ENCODE data around the gene LCOR. TPM values are rescaled to one million over a fixed set of nuclear protein-coding genes. Genes with fewer than 3 reads are reported as not detected.

Gene LCOR
- total and polyA plus RNA-seq, 2 of the 4 experiments (the other 2 are of a cell fraction) = 3.7 to 36.9 TPM

DNA sequence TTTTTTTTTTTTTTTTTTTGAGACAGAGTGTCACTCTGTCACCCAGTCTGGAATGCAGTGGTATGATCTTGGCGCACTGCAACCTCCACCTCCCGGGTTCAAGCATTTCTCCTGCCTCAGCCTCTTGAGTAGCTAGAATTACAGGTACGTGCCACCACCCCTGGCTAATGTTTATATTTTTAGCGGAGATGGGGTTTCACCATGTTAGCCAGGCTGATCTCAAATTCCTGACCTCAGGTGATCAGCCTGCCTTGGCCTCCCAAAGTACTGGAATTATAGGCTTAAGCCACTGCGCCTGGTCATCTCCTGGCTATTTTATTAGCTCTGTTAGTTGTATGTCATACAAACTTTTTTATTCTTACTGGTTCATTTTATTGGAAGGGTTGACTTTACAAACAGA lies 103.0 kb downstream of the LCOR start:
- no TSS peak for BruUV-seq (replicated peaks)
- CTCF ChIA-PET = no interaction called here
- Histone ChIP-seq H3K79me1 (ENCODE audit: low read depth in 1 of 2, low read length in 2 of 2) (peaks cover 27 to 39% of the 10 kb centered on the region in 2 experiments), H3K4me1 (ENCODE audit: control insufficient read depth, insufficient read depth, low read length) (no peaks in the 10 kb centered on the region), H3K23ac (ENCODE audit: low read depth, low read length) (no peak overlapping the region), H2AK9ac (replicated peaks; ENCODE audit: low read depth, low read length, poor library complexity) (no peak overlapping the region), H3K9ac (ENCODE audit: low read depth, low read length) (no peak overlapping the region), H2AFZ (replicated peaks; ENCODE audit: low read length, poor library complexity) (no peak overlapping the region), H2AK5ac (ENCODE audit: low read depth, low read length) (no peak overlapping the region), H3K56ac (ENCODE audit: extremely low read depth, insufficient read depth, low read length) (no peak overlapping the region), H3K27me3 (ENCODE audit: control insufficient read depth, insufficient read depth, low read length) (no peaks in the 10 kb centered on the region), H3K4ac (ENCODE audit: low read depth, low read length) (no peak overlapping the region), H3K36me3 (ENCODE audit: control insufficient read depth, insufficient read depth, low read length) (peaks cover 6% of the 10 kb centered on the region), H4K8ac (ENCODE audit: low read depth in 2 of 2, low read length in 2 of 2) (no peak overlapping the region), H3K27ac (ENCODE audit: insufficient read depth, low read length) (no peak overlapping the region), H3K9me1 (ENCODE audit: insufficient read depth, low read length) (no peaks in the 10 kb centered on the region; the same call in 1 of the 2 replicates), H3K4me2 (ENCODE audit: low read depth, low read length) (no peak overlapping the region), H3K4me3 (ENCODE audit: insufficient read depth, low read depth, low read length) (no peak overlapping the region), H4K91ac (ENCODE audit: insufficient read depth, low read depth, low read length) (no peak overlapping the region), H3K18ac (ENCODE audit: low read depth, low read length) (no peak overlapping the region), H4K5ac (ENCODE audit: low read depth, low read length) (no peak overlapping the region), H2BK5ac (ENCODE audit: low read depth, low read length, poor library complexity, severe bottlenecking) (no peak overlapping the region), H4K20me1 (ENCODE audit: insufficient read depth, low read length) (no peaks in the 10 kb centered on the region), H2BK15ac (ENCODE audit: low read depth, low read length) (no peak overlapping the region), H2BK120ac (ENCODE audit: low read depth, low read length) (no peak overlapping the region), H3K14ac (replicated peaks; ENCODE audit: low read depth, low read length) (no peak overlapping the region), H3K9me3 (ENCODE audit: control insufficient read depth, insufficient read depth, low read length) (no peaks in the 10 kb centered on the region), H2BK20ac (ENCODE audit: low read depth, low read length) (no peak overlapping the region)
- TF ChIP-seq, protein P1, sequence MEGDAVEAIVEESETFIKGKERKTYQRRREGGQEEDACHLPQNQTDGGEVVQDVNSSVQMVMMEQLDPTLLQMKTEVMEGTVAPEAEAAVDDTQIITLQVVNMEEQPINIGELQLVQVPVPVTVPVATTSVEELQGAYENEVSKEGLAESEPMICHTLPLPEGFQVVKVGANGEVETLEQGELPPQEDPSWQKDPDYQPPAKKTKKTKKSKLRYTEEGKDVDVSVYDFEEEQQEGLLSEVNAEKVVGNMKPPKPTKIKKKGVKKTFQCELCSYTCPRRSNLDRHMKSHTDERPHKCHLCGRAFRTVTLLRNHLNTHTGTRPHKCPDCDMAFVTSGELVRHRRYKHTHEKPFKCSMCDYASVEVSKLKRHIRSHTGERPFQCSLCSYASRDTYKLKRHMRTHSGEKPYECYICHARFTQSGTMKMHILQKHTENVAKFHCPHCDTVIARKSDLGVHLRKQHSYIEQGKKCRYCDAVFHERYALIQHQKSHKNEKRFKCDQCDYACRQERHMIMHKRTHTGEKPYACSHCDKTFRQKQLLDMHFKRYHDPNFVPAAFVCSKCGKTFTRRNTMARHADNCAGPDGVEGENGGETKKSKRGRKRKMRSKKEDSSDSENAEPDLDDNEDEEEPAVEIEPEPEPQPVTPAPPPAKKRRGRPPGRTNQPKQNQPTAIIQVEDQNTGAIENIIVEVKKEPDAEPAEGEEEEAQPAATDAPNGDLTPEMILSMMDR (conservative IDR thresholded peaks at IDR 0.05; ENCODE audit: low read depth, low read length) = no peak
- TF ChIP-seq FOS (IDR thresholded peaks at IDR 0.05; ENCODE audit: low read depth, low read length) (no peak), MXI1 (IDR thresholded peaks at IDR 0.05; ENCODE audit: borderline replicate concordance, low read depth, low read length) (no peak), BHLHE40 (IDR thresholded peaks at IDR 0.05; ENCODE audit: low read depth, low read length) (no peak), MAFK (IDR thresholded peaks at IDR 0.05; ENCODE audit: low read depth, low read length) (no peak), POLR2A (IDR thresholded peaks at IDR 0.05; ENCODE audit: low read depth, low read length) (no peak)
- TF ChIP-seq, protein P2, sequence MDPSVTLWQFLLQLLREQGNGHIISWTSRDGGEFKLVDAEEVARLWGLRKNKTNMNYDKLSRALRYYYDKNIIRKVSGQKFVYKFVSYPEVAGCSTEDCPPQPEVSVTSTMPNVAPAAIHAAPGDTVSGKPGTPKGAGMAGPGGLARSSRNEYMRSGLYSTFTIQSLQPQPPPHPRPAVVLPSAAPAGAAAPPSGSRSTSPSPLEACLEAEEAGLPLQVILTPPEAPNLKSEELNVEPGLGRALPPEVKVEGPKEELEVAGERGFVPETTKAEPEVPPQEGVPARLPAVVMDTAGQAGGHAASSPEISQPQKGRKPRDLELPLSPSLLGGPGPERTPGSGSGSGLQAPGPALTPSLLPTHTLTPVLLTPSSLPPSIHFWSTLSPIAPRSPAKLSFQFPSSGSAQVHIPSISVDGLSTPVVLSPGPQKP (IDR thresholded peaks at IDR 0.05; ENCODE audit: borderline replicate concordance, low read depth, low read length) = no peak
- dilution Hi-C loops (cut with HindIII; ENCODE audit: low sequenced_read_pairs, unreplicated experiment) = no loop called here
- intact Hi-C loops (cut with micrococcal nuclease) = no loop called here
- in situ Hi-C loops (cut with MboI; ENCODE audit: low sequenced_read_pairs) = no loop called here
- DNase-seq (no peak), ATAC-seq (ENCODE audit: low read depth) (no peak)
- POLR2A ChIA-PET (ENCODE audit: unreplicated experiment) = interaction anchor here (0.6 kb wide), 1 partner anchor 350 kb away, joined by 7 read pairs; no protein-coding TSS in a partner anchor
- 100% methylated on average over 2 of the region's 5 CpGs; no CpG with 5 or more reads in 1 of the 2 experiments for WGBS, 2 experiments (ENCODE audit: extremely low coverage in 2 of 2, insufficient read length in 1 of 2)

Data from IMR-90 (cell line).